ENCODE results near the gene RAB8B. TPM values are rescaled to one million over a fixed set of nuclear protein-coding genes. Genes with fewer than 3 reads are reported as not detected.

RAB8B gene
- total and polyA plus RNA-seq, 12 donors, result 5.2 to 54.4 (median 35.5) TPM

GRCh38 chr15:63277038-63277892, 87.9 kb downstream of the RAB8B start, which contains the start of gene APH1B:
Gene APH1B (plus strand): TSS chr15:63277605. CDS start chr15:63277624, 19 bp downstream.
- H3K27ac ChIP-seq, result peak within 1 kb of the TSS; percentile 64 to 93 (median 82)
- H3K27me3 ChIP-seq, result no peaks in the 10 kb centered on the region
- H3K9me3 ChIP-seq (replicated peaks in 1 of 3), result no peaks in the 10 kb centered on the region
- intact Hi-C loops (cut with DNase I), result loop anchor here in 1 of 2 donors (10.0 kb wide), 1 partner anchor 72 kb away; no protein-coding TSS in a partner anchor
- peak within 1 kb of the TSS in 3 of 4 donors; percentile 77 to 89 (median 84) for H3K4me3 ChIP-seq
- H3K4me1 ChIP-seq (replicated peaks in 1 of 2), result peaks cover 5 to 14% of the 10 kb centered on the region in 2 donors
- 0 to 1% (median 0%) methylated on average over 33 to 99 of the region's 102 CpGs for WGBS, 4 donors
- peak; percentile 85 to 89 (median 87) for DNase-seq
- peaks cover 0 to 4% of the 10 kb centered on the region in 2 donors for H3K36me3 ChIP-seq (replicated peaks in 1 of 2)
- TF ChIP-seq, protein P1, sequence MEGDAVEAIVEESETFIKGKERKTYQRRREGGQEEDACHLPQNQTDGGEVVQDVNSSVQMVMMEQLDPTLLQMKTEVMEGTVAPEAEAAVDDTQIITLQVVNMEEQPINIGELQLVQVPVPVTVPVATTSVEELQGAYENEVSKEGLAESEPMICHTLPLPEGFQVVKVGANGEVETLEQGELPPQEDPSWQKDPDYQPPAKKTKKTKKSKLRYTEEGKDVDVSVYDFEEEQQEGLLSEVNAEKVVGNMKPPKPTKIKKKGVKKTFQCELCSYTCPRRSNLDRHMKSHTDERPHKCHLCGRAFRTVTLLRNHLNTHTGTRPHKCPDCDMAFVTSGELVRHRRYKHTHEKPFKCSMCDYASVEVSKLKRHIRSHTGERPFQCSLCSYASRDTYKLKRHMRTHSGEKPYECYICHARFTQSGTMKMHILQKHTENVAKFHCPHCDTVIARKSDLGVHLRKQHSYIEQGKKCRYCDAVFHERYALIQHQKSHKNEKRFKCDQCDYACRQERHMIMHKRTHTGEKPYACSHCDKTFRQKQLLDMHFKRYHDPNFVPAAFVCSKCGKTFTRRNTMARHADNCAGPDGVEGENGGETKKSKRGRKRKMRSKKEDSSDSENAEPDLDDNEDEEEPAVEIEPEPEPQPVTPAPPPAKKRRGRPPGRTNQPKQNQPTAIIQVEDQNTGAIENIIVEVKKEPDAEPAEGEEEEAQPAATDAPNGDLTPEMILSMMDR (IDR thresholded peaks at IDR 0.05), result peak in 2 of 6 experiments; percentile 21 to 28
- peak; percentile 69 to 77 for TF ChIP-seq POLR2A (IDR thresholded peaks at IDR 0.05)

DNA sequence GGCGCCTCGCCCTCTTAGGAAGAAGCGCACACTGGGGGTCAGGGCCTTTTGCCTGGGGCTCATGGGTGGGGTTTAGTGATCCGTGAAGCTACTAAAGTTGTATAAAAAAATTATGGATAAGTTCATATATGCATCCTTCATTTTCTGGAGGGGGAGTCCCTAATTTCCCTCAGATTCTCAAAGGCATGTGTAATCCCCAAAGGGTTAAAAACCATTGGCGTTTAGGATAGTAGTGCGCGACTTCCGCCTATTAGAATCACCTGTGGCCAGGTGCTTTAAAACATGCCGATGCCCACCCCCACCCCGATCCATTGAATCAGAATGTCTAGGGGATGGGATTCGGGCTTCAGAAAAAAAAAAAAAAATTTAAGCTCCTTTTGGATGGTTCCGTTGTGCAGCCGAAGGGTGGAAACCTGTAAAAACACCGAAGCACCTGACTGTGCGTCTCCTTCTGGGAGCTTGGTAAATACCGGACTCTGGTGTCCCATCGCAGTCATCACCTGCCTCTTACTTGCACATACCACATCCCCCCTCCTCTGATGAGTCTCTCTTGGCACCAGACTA, 88.6 kb downstream of the RAB8B start:
- no peaks in the 10 kb centered on the region for H3K27me3 ChIP-seq
- H3K36me3 ChIP-seq (replicated peaks in 1 of 2), result peaks cover 0 to 4% of the 10 kb centered on the region in 2 donors
- no peak for TF ChIP-seq POLR2A (IDR thresholded peaks at IDR 0.05)
- TF ChIP-seq, protein P1 (IDR thresholded peaks at IDR 0.05), result no peak
- H3K27ac ChIP-seq, result peak overlapping the region; percentile 64 to 93 (median 82)
- WGBS, 4 donors, result 4 to 14% (median 6%) methylated on average over 17 of the region's 17 CpGs
- H3K4me3 ChIP-seq, result peak overlapping the region in 3 of 4 donors; percentile 77 to 89 (median 84)
- intact Hi-C loops (cut with DNase I), result loop anchor here in 1 of 2 donors (10.0 kb wide), 1 partner anchor 73 kb away; no protein-coding TSS in a partner anchor
- H3K9me3 ChIP-seq (replicated peaks in 1 of 3), result no peaks in the 10 kb centered on the region
- H3K4me1 ChIP-seq (replicated peaks in 1 of 2), result peaks cover 5 to 14% of the 10 kb centered on the region in 2 donors
- peak in 6 of 7 donors; percentile 26 to 60 (median 42) for DNase-seq

DNA sequence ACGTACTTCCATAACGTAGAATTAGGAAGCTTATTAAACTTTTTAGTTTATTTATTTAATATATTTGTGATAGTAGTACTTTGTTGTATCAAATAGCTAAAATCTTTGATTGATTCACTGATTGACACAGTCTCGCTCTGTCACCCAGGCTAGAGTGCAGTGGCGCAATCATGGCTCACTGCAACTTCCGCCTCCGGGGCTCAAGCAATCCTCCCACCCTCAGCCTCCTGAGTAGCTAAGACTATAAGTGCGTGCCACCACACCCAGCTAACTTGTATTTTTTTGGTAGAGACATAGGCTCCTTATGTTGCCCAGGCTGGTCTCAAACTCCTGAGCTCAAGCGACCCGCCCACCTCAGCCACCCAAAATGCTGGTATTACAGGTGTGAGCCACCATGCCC, 93.7 kb downstream of the RAB8B start:
- Histone ChIP-seq H3K9me3 (replicated peaks in 1 of 3) (no peaks in the 10 kb centered on the region), H3K27me3 (no peaks in the 10 kb centered on the region), H3K36me3 (replicated peaks in 1 of 2) (peaks cover 0 to 12% of the 10 kb centered on the region in 2 donors), H3K27ac (peak overlapping the region in 1 of 5 donors; percentile 32), H3K4me3 (no peak overlapping the region), H3K4me1 (replicated peaks in 1 of 2) (peaks cover 0 to 8% of the 10 kb centered on the region in 2 donors)
- intact Hi-C loops (cut with DNase I), result no loop called here
- 78 to 86% (median 80%) methylated on average over 9 of the region's 9 CpGs for WGBS, 4 donors
- TF ChIP-seq POLR2A (IDR thresholded peaks at IDR 0.05), result no peak
- TF ChIP-seq, protein P1 (IDR thresholded peaks at IDR 0.05), result no peak
- peak in 5 of 7 donors; percentile 19 to 46 (median 36) for DNase-seq

GRCh38 chr15:63284335-63284734, 94.9 kb downstream of the RAB8B start:
- WGBS, 4 donors, result 94 to 100% (median 95%) methylated on average over 5 to 6 of the region's 6 CpGs
- Histone ChIP-seq H3K27ac (no peak overlapping the region), H3K4me3 (no peak overlapping the region), H3K27me3 (no peaks in the 10 kb centered on the region), H3K36me3 (replicated peaks in 1 of 2) (peaks cover 0 to 12% of the 10 kb centered on the region in 2 donors), H3K9me3 (replicated peaks in 1 of 3) (no peaks in the 10 kb centered on the region), H3K4me1 (replicated peaks in 1 of 2) (no peaks in the 10 kb centered on the region)
- no peak for DNase-seq
- no peak for TF ChIP-seq POLR2A (IDR thresholded peaks at IDR 0.05)
- TF ChIP-seq, protein P1 (IDR thresholded peaks at IDR 0.05), result no peak
- intact Hi-C loops (cut with DNase I), result no loop called here
